Testis (tissue), 3 donors: Measurements from ENCODE around the gene BNC2. TPM values are rescaled to one million over a fixed set of nuclear protein-coding genes. Genes with fewer than 3 reads are reported as not detected.

Experiments used
- DNase-seq: peaks from one replicate; pipeline ENCODE4 v3.0.0-alpha.2; 2019
- H3K27ac ChIP-seq, 2 donors: fragments of 200-600 bp; sonication (generic); one replicate each; pipeline ENCODE4 v1.5.1; 2019
- H3K27me3 ChIP-seq: fragments of 200-600 bp; sonication (generic); one replicate; pipeline ENCODE4 v1.5.1; 2019
- H3K36me3 ChIP-seq: fragments of 200-600 bp; sonication (generic); one replicate; pipeline ENCODE4 v1.5.1; 2017; ENCODE audit warnings: low read depth; ENCODE audit errors: missing control alignments
- H3K4me1 ChIP-seq: fragments of 200-600 bp; sonication (generic); one replicate; pipeline ENCODE4 v1.5.1; 2019
- H3K4me3 ChIP-seq, 2 donors: fragments of 200-600 bp; sonication (generic); one replicate each; pipeline ENCODE4 v1.5.1; 2017 to 2019
- H3K9me3 ChIP-seq: fragments of 200-600 bp; sonication (generic); one replicate; pipeline ENCODE4 v1.5.1; 2017
- CTCF ChIP-seq, 3 experiments: fragments of 450-650 bp in 2 of 3; fragments of 200-600 bp in 1 of 3; sonication (generic) in 1 of 3; IDR thresholded peaks; one replicate each; pipeline ENCODE4 v1.5.1; 2016 to 2019; ENCODE audit warnings: antibody characterized with exemption in 3 of 3, mild to moderate bottlenecking in 2 of 3, moderate library complexity in 1 of 3
- POLR2A ChIP-seq: fragments of 450-650 bp; IDR thresholded peaks from one replicate; pipeline ENCODE4 v1.6.1; 2017; ENCODE audit warnings: antibody characterized with exemption, mild to moderate bottlenecking, moderate library complexity
- WGBS, 2 donors: methylation state at CpG; one replicate each; pipeline ENCODE4 v1.1.5; 2018; 5-methylcytosine and 5-hydroxymethylcytosine counted together
- intact Hi-C: fragments of 100-400 bp; cut with DNase I; formaldehyde crosslinking; loops from one replicate; pipeline ENCODE4 v1.15.1; 2023; ENCODE audit warnings: low total_unique reads
- polyA plus RNA-seq: library from polyadenylated mRNA; stranded (reverse); fragments of 350-450 nt; fragmentation: Illumina TruSeq; extraction: RNeasy Lipid Tissue Mini Kit (QIAGEN cat#74804); gene quantifications from one replicate; pipeline ENCODE4 v1.2.3, GENCODE V29; 2014; ENCODE audit warnings: low read depth, low replicate concordance; ENCODE audit not compliant: insufficient read depth
- total RNA-seq, 2 donors: library from RNA; depleted of rRNA; stranded (reverse); fragments of >200 nt; gene quantifications; one replicate each; pipeline ENCODE4 v1.2.3, GENCODE V29; 2016

The BNC2 gene
- total and polyA plus RNA-seq, 3 donors from 2014 or later = 14.6 to 35.2 (median 32.0) TPM

DNA sequence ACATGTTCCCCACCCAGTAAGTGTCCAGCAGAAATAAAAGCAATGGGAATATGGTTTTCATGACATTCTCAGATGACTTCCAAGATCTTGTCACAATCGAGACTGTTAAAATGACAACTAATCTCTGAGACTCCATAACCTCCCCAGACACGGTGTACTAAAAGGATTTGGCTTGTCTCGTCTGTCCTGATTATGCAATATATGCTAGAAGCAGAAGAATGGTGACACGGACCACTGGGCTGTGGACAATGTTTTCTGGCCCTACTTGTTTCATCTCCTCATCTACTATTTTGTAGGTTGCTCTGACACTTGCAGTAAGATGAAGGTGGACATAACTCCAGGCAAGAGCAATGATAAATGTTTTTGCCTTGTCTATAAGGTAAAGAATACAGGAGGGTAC, 56.6 kb downstream of the BNC2 start:
- no peak overlapping the region for H3K4me3 ChIP-seq
- H3K27me3 ChIP-seq = no peaks in the 10 kb centered on the region
- intact Hi-C loops = no loop called here
- H3K27ac ChIP-seq = no peak overlapping the region
- H3K9me3 ChIP-seq = no peaks in the 10 kb centered on the region
- H3K4me1 ChIP-seq = no peaks in the 10 kb centered on the region
- 80 to 93% methylated on average over 4 of the region's 4 CpGs for WGBS, 2 donors
- TF ChIP-seq POLR2A (no peak), CTCF (IDR thresholded peaks at IDR 0.05) (no peak)
- no peak for DNase-seq
- no peaks in the 10 kb centered on the region for H3K36me3 ChIP-seq

DNA sequence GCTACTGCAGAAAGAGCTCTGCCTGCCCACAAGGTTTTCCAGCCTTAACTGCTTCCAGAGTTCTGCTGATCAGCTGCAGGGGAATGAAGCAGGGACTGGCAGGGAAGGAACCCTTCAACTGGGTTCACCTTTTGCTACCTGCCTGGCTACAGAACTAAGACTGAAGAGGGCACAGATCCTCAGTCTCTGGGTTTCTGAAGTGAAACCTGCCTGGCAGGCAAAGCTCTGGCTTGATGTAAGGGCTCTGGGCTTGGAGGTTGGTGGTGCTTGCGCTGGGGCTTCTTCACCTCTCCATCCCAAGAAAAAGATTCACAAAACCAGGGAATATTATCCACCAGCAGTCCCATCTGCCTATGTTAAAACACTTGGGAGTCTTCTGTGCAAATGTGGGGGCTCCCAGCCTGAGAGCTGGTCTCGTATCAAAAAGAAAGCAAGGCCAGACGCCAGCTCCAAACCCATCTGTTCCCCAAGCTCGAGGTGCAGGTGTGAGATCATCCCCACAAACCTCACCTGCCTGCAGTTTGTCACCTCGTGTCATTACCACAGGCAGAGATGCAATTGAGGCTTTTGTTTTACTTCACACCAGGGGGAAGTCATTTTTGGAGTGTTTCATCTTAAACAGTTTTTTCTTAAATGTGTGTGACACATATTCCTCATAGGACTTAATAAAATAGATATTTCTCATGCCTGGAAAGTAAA, 58.3 kb downstream of the BNC2 start:
- Histone ChIP-seq H3K27me3 (no peaks in the 10 kb centered on the region), H3K4me1 (no peaks in the 10 kb centered on the region), H3K36me3 (no peaks in the 10 kb centered on the region), H3K9me3 (no peaks in the 10 kb centered on the region), H3K27ac (no peak overlapping the region), H3K4me3 (no peak overlapping the region)
- TF ChIP-seq POLR2A (no peak), CTCF (IDR thresholded peaks at IDR 0.05) (no peak)
- WGBS, 2 donors = 77 to 79% methylated on average over 5 of the region's 5 CpGs
- intact Hi-C loops = no loop called here
- no peak for DNase-seq

- 93 to 98% methylated on average over 4 of the region's 4 CpGs for WGBS, 2 donors
- H3K4me3 ChIP-seq = no peak overlapping the region
- no peak for DNase-seq
- no peaks in the 10 kb centered on the region for H3K27me3 ChIP-seq
- TF ChIP-seq CTCF (IDR thresholded peaks at IDR 0.05) (no peak), POLR2A (no peak)
- H3K4me1 ChIP-seq = no peaks in the 10 kb centered on the region
- H3K27ac ChIP-seq = no peak overlapping the region
- no peaks in the 10 kb centered on the region for H3K36me3 ChIP-seq
- intact Hi-C loops = no loop called here
- no peaks in the 10 kb centered on the region for H3K9me3 ChIP-seq
These were observed 60.4 kb downstream of the BNC2 start for GRCh38 chr9:16809912-16810610.

DNA sequence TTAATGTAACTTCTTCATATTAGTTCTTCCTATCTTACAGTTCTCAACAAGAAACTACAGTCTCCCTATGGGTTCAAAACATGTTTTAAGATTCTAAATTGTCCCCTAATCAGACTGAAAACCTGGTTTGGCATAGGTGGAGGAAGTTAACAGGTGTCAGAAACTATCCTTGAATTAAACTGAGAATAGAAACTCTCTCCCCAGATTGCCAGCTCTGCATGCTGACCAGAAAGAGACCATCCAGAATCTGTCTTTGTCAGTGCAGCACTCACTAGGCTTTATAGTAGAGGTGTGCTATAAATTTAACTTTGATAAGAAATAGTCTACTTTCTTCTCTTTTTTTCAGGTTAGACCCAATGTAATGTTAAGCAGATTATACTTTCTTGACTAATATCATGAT, 63.8 kb downstream of the BNC2 start:
- TF ChIP-seq POLR2A = no peak
- no peak for TF ChIP-seq CTCF (IDR thresholded peaks at IDR 0.05)
- intact Hi-C loops = no loop called here

DNA sequence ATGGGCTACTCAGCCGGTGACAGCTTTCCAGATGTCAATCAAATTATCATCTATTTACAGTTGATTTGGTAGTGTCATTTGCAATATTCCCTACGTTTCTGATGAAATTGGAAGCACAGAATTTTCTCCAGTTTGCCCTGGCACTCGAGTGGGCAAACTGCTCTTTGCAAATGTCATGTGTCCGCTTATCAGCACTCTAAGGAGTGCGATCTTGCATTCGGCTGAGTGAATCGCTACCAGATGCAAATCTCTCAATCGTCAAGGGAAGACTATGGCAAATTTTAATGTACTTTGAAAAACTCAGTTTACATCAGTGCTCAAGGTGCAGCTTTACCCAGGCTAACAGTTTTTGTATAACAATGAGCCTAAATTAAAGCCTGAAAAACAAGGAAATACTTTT, 66.8 kb downstream of the BNC2 start:
- H3K4me1 ChIP-seq = no peaks in the 10 kb centered on the region
- no peak overlapping the region for H3K27ac ChIP-seq
- H3K9me3 ChIP-seq = no peaks in the 10 kb centered on the region
- H3K36me3 ChIP-seq = no peaks in the 10 kb centered on the region
- intact Hi-C loops = no loop called here
- H3K4me3 ChIP-seq = no peak overlapping the region
- H3K27me3 ChIP-seq = no peaks in the 10 kb centered on the region
- DNase-seq = no peak
- TF ChIP-seq CTCF (IDR thresholded peaks at IDR 0.05) (no peak), POLR2A (no peak)
- WGBS, 2 donors = 82 to 92% methylated on average over 8 of the region's 8 CpGs

More for the DNA sequence above, 63.8 kb downstream of the BNC2 start:
- Histone ChIP-seq H3K27me3 (no peaks in the 10 kb centered on the region), H3K9me3 (no peaks in the 10 kb centered on the region), H3K27ac (no peak overlapping the region), H3K36me3 (no peaks in the 10 kb centered on the region), H3K4me1 (no peaks in the 10 kb centered on the region), H3K4me3 (no peak overlapping the region)
- DNase-seq = no peak
